Activated CD4-positive, alpha-beta T cell treated with anti-CD3 and anti-CD28 coated beads for 24 hours (primary cell): ENCODE measurements around the gene SLC8A1.

Experiments
- DNase-seq, 2 donors: peaks; one replicate each; pipeline ENCODE4 v3.0.0-alpha.2; 2020; ENCODE audit warnings: low read depth in 2 of 2

Gene SLC8A1

GRCh38 chr2:40310303-40310702 lies 141.6 kb downstream of the SLC8A1 start:
- DNase-seq = no peak

- DNase-seq = no peak
These were observed 147.6 kb downstream of the SLC8A1 start for GRCh38 chr2:40304340-40304739.

GRCh38 chr2:40303746-40304145 lies 148.1 kb downstream of the SLC8A1 start:
- no peak for DNase-seq

- no peak for DNase-seq
These were observed 149.1 kb downstream of the SLC8A1 start for GRCh38 chr2:40302751-40303325.

GRCh38 chr2:40300391-40300790 lies 151.5 kb downstream of the SLC8A1 start:
- DNase-seq = no peak

- DNase-seq = no peak
These were observed 152.1 kb downstream of the SLC8A1 start for GRCh38 chr2:40299781-40300180.

GRCh38 chr2:40299173-40299572 lies 152.7 kb downstream of the SLC8A1 start:
- no peak for DNase-seq

GRCh38 chr2:40298026-40298425 lies 153.9 kb downstream of the SLC8A1 start:
- no peak for DNase-seq

- no peak for DNase-seq
These were observed 159.6 kb downstream of the SLC8A1 start for GRCh38 chr2:40292291-40292690.

GRCh38 chr2:40289771-40290404 lies 162.0 kb downstream of the SLC8A1 start:
- no peak for DNase-seq

GRCh38 chr2:40287773-40288172 lies 164.1 kb downstream of the SLC8A1 start:
- no peak for DNase-seq

GRCh38 chr2:40287195-40287594 lies 164.7 kb downstream of the SLC8A1 start:
- no peak for DNase-seq

- no peak for DNase-seq
These were observed 165.2 kb downstream of the SLC8A1 start for GRCh38 chr2:40286721-40287120.

- no peak for DNase-seq
These were observed 166.5 kb downstream of the SLC8A1 start for GRCh38 chr2:40285391-40285790.

- DNase-seq = no peak
These were observed 167.1 kb downstream of the SLC8A1 start for GRCh38 chr2:40284797-40285196.

GRCh38 chr2:40283111-40283909 lies 168.6 kb downstream of the SLC8A1 start:
- DNase-seq = no peak

- DNase-seq = no peak
These were observed 169.5 kb downstream of the SLC8A1 start for GRCh38 chr2:40282428-40282827.

GRCh38 chr2:40281021-40281940 lies 170.6 kb downstream of the SLC8A1 start:
- no peak for DNase-seq

GRCh38 chr2:40279482-40279881 lies 172.4 kb downstream of the SLC8A1 start:
- no peak for DNase-seq

GRCh38 chr2:40279001-40279400 lies 172.9 kb downstream of the SLC8A1 start:
- DNase-seq = no peak

GRCh38 chr2:40276076-40276475 lies 175.8 kb downstream of the SLC8A1 start:
- no peak for DNase-seq

GRCh38 chr2:40274270-40274669 lies 177.6 kb downstream of the SLC8A1 start:
- no peak for DNase-seq
